ENCODE data around the gene DPH6. TPM values are rescaled to one million over a fixed set of nuclear protein-coding genes. Genes with fewer than 3 reads are reported as not detected.

DPH6 gene
- total and polyA plus RNA-seq, 4 donors, result 4.8 to 21.0 (median 12.9) TPM

DNA sequence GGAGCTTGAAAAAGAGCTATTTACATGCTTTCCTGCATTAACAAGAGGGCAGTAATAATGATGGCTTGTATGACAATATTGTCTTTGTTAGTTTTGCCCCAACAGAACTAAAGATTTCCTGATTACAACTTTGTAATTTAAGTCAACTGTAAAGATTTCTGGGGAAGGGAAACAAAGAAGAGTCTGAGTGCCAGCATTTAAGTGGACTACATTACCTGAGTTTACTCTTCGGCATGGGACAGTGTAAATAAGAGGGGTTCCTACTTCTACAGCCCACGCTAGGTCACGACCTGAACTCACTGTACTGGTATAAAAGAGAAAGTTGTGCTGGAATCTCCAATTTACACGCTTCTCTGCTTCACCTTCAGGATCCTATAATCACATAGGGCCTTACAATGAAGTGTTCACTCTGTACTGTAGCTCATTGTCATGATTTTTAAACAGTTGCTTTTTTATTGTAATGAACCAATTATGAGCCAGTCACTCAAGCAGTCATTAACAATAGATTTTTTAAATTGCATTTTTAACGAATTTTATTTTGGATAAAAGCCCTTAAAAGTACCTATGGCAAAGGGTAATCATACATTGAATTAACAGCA is 39.6 kb downstream of the DPH6 start:
- Histone ChIP-seq H3K27ac (ENCODE audit: low read depth in 1 of 2, low read length in 2 of 2) (no peak overlapping the region), H3K4me3 (ENCODE audit: low read length in 2 of 2) (no peak overlapping the region), H3K36me3 (ENCODE audit: control insufficient read depth in 1 of 2, insufficient read depth in 2 of 2, low read length in 1 of 2) (no peaks in the 10 kb centered on the region), H3K4me1 (ENCODE audit: control insufficient read depth in 1 of 2, insufficient read depth in 2 of 2, low read length in 2 of 2) (no peaks in the 10 kb centered on the region), H3K9me3 (ENCODE audit: control insufficient read depth, low read length) (no peaks in the 10 kb centered on the region), H3K27me3 (ENCODE audit: control insufficient read depth in 1 of 2, insufficient read depth in 2 of 2, low read length in 1 of 2) (no peaks in the 10 kb centered on the region)
- WGBS, 2 donors, result 75 to 76% methylated on average over 5 of the region's 5 CpGs
- DNase-seq (no peak), ATAC-seq (ENCODE audit: low FRiP score) (no peak)
- intact Hi-C loops (cut with DNase I), result loop anchor here in 1 of 2 donors (5.0 kb wide), 1 partner anchor 54 kb away; no protein-coding TSS in a partner anchor

- Histone ChIP-seq H3K36me3 (ENCODE audit: control insufficient read depth in 1 of 2, insufficient read depth in 2 of 2, low read length in 1 of 2) (no peaks in the 10 kb centered on the region), H3K27ac (ENCODE audit: low read depth in 1 of 2, low read length in 2 of 2) (no peak overlapping the region), H3K27me3 (ENCODE audit: control insufficient read depth in 1 of 2, insufficient read depth in 2 of 2, low read length in 1 of 2) (no peaks in the 10 kb centered on the region), H3K4me3 (ENCODE audit: low read length in 2 of 2) (no peak overlapping the region), H3K9me3 (ENCODE audit: control insufficient read depth, low read length) (no peaks in the 10 kb centered on the region), H3K4me1 (ENCODE audit: control insufficient read depth in 1 of 2, insufficient read depth in 2 of 2, low read length in 2 of 2) (no peaks in the 10 kb centered on the region)
- ATAC-seq (ENCODE audit: low FRiP score) (no peak), DNase-seq (no peak)
- intact Hi-C loops (cut with DNase I), result loop anchor here in 1 of 2 donors (5.0 kb wide), 1 partner anchor 54 kb away; no protein-coding TSS in a partner anchor
Measured at GRCh38 chr15:35505809-35506208, 40.2 kb downstream of the DPH6 start.

DNA sequence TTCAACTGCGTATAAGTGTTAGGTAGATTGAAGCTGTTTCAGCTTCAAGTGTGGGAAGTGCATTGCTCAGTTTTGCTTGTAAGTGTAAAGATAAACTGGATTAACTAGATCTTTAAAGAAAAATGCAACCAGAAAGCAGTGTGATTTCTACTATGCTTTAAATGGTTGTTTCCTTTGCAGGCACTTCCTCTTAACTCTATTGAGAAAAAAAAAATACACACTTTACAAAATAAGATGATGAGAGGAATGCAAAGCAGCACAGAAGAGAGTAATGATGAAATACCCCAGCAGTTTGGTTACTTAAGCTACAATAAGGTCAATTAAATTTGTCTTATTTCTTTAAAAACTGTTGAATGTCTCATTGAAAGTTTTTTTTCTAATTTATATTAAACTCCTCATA is 40.8 kb downstream of the DPH6 start:
- intact Hi-C loops (cut with DNase I), result loop anchor here in 1 of 2 donors (5.0 kb wide), 1 partner anchor 53 kb away; no protein-coding TSS in a partner anchor
- Histone ChIP-seq H3K4me1 (ENCODE audit: control insufficient read depth in 1 of 2, insufficient read depth in 2 of 2, low read length in 2 of 2) (no peaks in the 10 kb centered on the region), H3K9me3 (ENCODE audit: control insufficient read depth, low read length) (no peaks in the 10 kb centered on the region), H3K27ac (ENCODE audit: low read depth in 1 of 2, low read length in 2 of 2) (no peak overlapping the region), H3K36me3 (ENCODE audit: control insufficient read depth in 1 of 2, insufficient read depth in 2 of 2, low read length in 1 of 2) (no peaks in the 10 kb centered on the region), H3K4me3 (ENCODE audit: low read length in 2 of 2) (no peak overlapping the region), H3K27me3 (ENCODE audit: control insufficient read depth in 1 of 2, insufficient read depth in 2 of 2, low read length in 1 of 2) (no peaks in the 10 kb centered on the region)
- DNase-seq (no peak), ATAC-seq (ENCODE audit: low FRiP score) (no peak)
- WGBS, 2 donors, result 84 to 85% methylated on average over 1 of the region's 1 CpG

- ATAC-seq (ENCODE audit: low FRiP score), result no peak
- no peaks in the 10 kb centered on the region for H3K9me3 ChIP-seq (ENCODE audit: control insufficient read depth, low read length)
- WGBS, 2 donors, result 98% methylated on average over 4 of the region's 4 CpGs
Measured at GRCh38 chr15:35499723-35500122, 46.2 kb downstream of the DPH6 start.

GRCh38 chr15:35496585-35496984 is 49.4 kb downstream of the DPH6 start:
- Histone ChIP-seq H3K4me1 (ENCODE audit: control insufficient read depth in 1 of 2, insufficient read depth in 2 of 2, low read length in 2 of 2) (no peaks in the 10 kb centered on the region), H3K9me3 (ENCODE audit: control insufficient read depth, low read length) (no peaks in the 10 kb centered on the region), H3K27ac (ENCODE audit: low read depth in 1 of 2, low read length in 2 of 2) (no peak overlapping the region), H3K27me3 (ENCODE audit: control insufficient read depth in 1 of 2, insufficient read depth in 2 of 2, low read length in 1 of 2) (no peaks in the 10 kb centered on the region), H3K36me3 (ENCODE audit: control insufficient read depth in 1 of 2, insufficient read depth in 2 of 2, low read length in 1 of 2) (no peaks in the 10 kb centered on the region), H3K4me3 (ENCODE audit: low read length in 2 of 2) (no peak overlapping the region)
- intact Hi-C loops (cut with DNase I), result no loop called here
- DNase-seq (no peak), ATAC-seq (ENCODE audit: low FRiP score) (no peak)

More at GRCh38 chr15:35499723-35500122, 46.2 kb downstream of the DPH6 start:
- no peak overlapping the region for H3K4me3 ChIP-seq (ENCODE audit: low read length in 2 of 2)
- no peaks in the 10 kb centered on the region for H3K36me3 ChIP-seq (ENCODE audit: control insufficient read depth in 1 of 2, insufficient read depth in 2 of 2, low read length in 1 of 2)
- no peaks in the 10 kb centered on the region for H3K4me1 ChIP-seq (ENCODE audit: control insufficient read depth in 1 of 2, insufficient read depth in 2 of 2, low read length in 2 of 2)
- no peaks in the 10 kb centered on the region for H3K27me3 ChIP-seq (ENCODE audit: control insufficient read depth in 1 of 2, insufficient read depth in 2 of 2, low read length in 1 of 2)
- intact Hi-C loops (cut with DNase I), result no loop called here
- no peak for DNase-seq
- no peak overlapping the region for H3K27ac ChIP-seq (ENCODE audit: low read depth in 1 of 2, low read length in 2 of 2)

DNA sequence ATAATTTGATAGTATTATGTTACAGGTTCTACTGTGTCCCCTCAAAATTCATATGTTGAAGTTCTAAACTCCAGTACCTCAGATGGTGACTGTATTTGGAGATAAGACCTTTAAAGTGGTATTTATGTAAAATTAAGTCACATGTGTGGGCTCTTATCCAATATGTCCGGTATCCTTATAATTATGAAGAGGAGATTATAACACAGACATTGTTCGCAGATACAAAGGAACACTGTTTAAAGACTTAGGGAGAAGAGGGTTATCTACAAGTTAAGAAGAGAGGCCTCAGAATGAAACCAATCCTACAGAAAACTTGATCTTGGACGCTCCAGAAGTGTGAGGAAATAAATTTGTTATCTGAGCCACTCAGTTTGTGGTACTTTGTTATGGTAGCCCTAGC is 50.9 kb downstream of the DPH6 start:
- Histone ChIP-seq H3K9me3 (ENCODE audit: control insufficient read depth, low read length) (no peaks in the 10 kb centered on the region), H3K36me3 (ENCODE audit: control insufficient read depth in 1 of 2, insufficient read depth in 2 of 2, low read length in 1 of 2) (no peaks in the 10 kb centered on the region), H3K27me3 (ENCODE audit: control insufficient read depth in 1 of 2, insufficient read depth in 2 of 2, low read length in 1 of 2) (no peaks in the 10 kb centered on the region), H3K27ac (ENCODE audit: low read depth in 1 of 2, low read length in 2 of 2) (no peak overlapping the region), H3K4me1 (ENCODE audit: control insufficient read depth in 1 of 2, insufficient read depth in 2 of 2, low read length in 2 of 2) (no peaks in the 10 kb centered on the region), H3K4me3 (ENCODE audit: low read length in 2 of 2) (no peak overlapping the region)
- intact Hi-C loops (cut with DNase I), result no loop called here
- DNase-seq (no peak), ATAC-seq (ENCODE audit: low FRiP score) (no peak)
- WGBS, 2 donors, result 77 to 87% methylated on average over 3 of the region's 3 CpGs

- H3K27me3 ChIP-seq (ENCODE audit: control insufficient read depth in 1 of 2, insufficient read depth in 2 of 2, low read length in 1 of 2), result no peaks in the 10 kb centered on the region
- ATAC-seq (ENCODE audit: low FRiP score) (no peak), DNase-seq (no peak)
- H3K4me3 ChIP-seq (ENCODE audit: low read length in 2 of 2), result no peak overlapping the region
- no peaks in the 10 kb centered on the region for H3K9me3 ChIP-seq (ENCODE audit: control insufficient read depth, low read length)
- 73 to 84% methylated on average over 3 of the region's 3 CpGs for WGBS, 2 donors
- H3K4me1 ChIP-seq (ENCODE audit: control insufficient read depth in 1 of 2, insufficient read depth in 2 of 2, low read length in 2 of 2), result no peaks in the 10 kb centered on the region
- intact Hi-C loops (cut with DNase I), result no loop called here
- H3K27ac ChIP-seq (ENCODE audit: low read depth in 1 of 2, low read length in 2 of 2), result no peak overlapping the region
- H3K36me3 ChIP-seq (ENCODE audit: control insufficient read depth in 1 of 2, insufficient read depth in 2 of 2, low read length in 1 of 2), result no peaks in the 10 kb centered on the region
Measured at GRCh38 chr15:35491999-35492398, 54.0 kb downstream of the DPH6 start.

GRCh38 chr15:35491173-35491572 is 54.8 kb downstream of the DPH6 start:
- intact Hi-C loops (cut with DNase I), result no loop called here
- Histone ChIP-seq H3K9me3 (ENCODE audit: control insufficient read depth, low read length) (peaks cover 2% of the 10 kb centered on the region), H3K4me3 (ENCODE audit: low read length in 2 of 2) (no peak overlapping the region), H3K27ac (ENCODE audit: low read depth in 1 of 2, low read length in 2 of 2) (no peak overlapping the region), H3K4me1 (ENCODE audit: control insufficient read depth in 1 of 2, insufficient read depth in 2 of 2, low read length in 2 of 2) (no peaks in the 10 kb centered on the region), H3K27me3 (ENCODE audit: control insufficient read depth in 1 of 2, insufficient read depth in 2 of 2, low read length in 1 of 2) (no peaks in the 10 kb centered on the region), H3K36me3 (ENCODE audit: control insufficient read depth in 1 of 2, insufficient read depth in 2 of 2, low read length in 1 of 2) (no peaks in the 10 kb centered on the region)
- ATAC-seq (ENCODE audit: low FRiP score) (no peak), DNase-seq (no peak)
- 94 to 96% methylated on average over 3 of the region's 3 CpGs for WGBS, 2 donors

- Histone ChIP-seq H3K4me3 (ENCODE audit: low read length in 2 of 2) (no peak overlapping the region), H3K4me1 (ENCODE audit: control insufficient read depth in 1 of 2, insufficient read depth in 2 of 2, low read length in 2 of 2) (no peaks in the 10 kb centered on the region), H3K36me3 (ENCODE audit: control insufficient read depth in 1 of 2, insufficient read depth in 2 of 2, low read length in 1 of 2) (no peaks in the 10 kb centered on the region), H3K9me3 (ENCODE audit: control insufficient read depth, low read length) (peaks cover 2% of the 10 kb centered on the region), H3K27me3 (ENCODE audit: control insufficient read depth in 1 of 2, insufficient read depth in 2 of 2, low read length in 1 of 2) (no peaks in the 10 kb centered on the region), H3K27ac (ENCODE audit: low read depth in 1 of 2, low read length in 2 of 2) (no peak overlapping the region)
- WGBS, 2 donors, result 89 to 92% methylated on average over 4 of the region's 4 CpGs
- intact Hi-C loops (cut with DNase I), result no loop called here
- DNase-seq, result no peak
- no peak for ATAC-seq (ENCODE audit: low FRiP score)
Measured at GRCh38 chr15:35490511-35490910, 55.5 kb downstream of the DPH6 start.

Measured in aorta (tissue), 5 donors.